Thyroid gland (tissue), 4 donors: ENCODE measurements around the gene CEP43.

Experiments
- CTCF ChIP-seq, 6 experiments: fragments of 200-600 bp in 3 of 6; fragments of 450-650 bp in 3 of 6; sonication (generic) in 3 of 6; IDR thresholded peaks; one replicate each; pipeline ENCODE4 v1.5.1; 2016 to 2019; ENCODE audit warnings: antibody characterized with exemption in 6 of 6, mild to moderate bottlenecking in 2 of 6, inconsistent platforms in 1 of 6, moderate library complexity in 1 of 6
- POLR2A ChIP-seq, 2 donors: fragments of 450-650 bp; IDR thresholded peaks; one replicate each; pipeline ENCODE4 v1.6.1; 2017; ENCODE audit warnings: antibody characterized with exemption in 2 of 2, mild to moderate bottlenecking in 2 of 2, moderate library complexity in 1 of 2

- TF ChIP-seq CTCF (IDR thresholded peaks at IDR 0.05) (no peak), POLR2A (IDR thresholded peaks at IDR 0.05) (no peak)
These were observed 45.5 kb downstream of the CEP43 start for GRCh38 chr6:167044696-167045095.
